Measurements from ENCODE around the gene SMAD4. TPM values are rescaled to one million over a fixed set of nuclear protein-coding genes. Genes with fewer than 3 reads are reported as not detected.
"Not testable (repeated sequence)": the region's sequence is repeated elsewhere in the genome, so short reads cannot be mapped to it uniquely, and the experiment has no call there.

Gene SMAD4
- polyA plus RNA-seq, 1 experiment: 85.8 TPM

- Histone ChIP-seq H3K27me3 (ENCODE audit: control insufficient read depth, insufficient read depth, low read length) (no peaks in the 10 kb centered on the region), H3K4me3 (ENCODE audit: low read depth, low read length) (no peak overlapping the region), H3K36me3 (ENCODE audit: control insufficient read depth, insufficient read depth, low read length) (no peaks in the 10 kb centered on the region)
- ChIA-PET POLR2A (no interaction called here), CTCF (interaction anchor here (0.8 to 2.0 kb wide), 6 partner anchors 10 to 513 kb away, joined by 3 to 7 read pairs (median 3); no protein-coding TSS in a partner anchor)
- TF ChIP-seq CTCF (IDR thresholded peaks at IDR 0.05; ENCODE audit: insufficient read depth, low read depth, low read length): no peak
- DNase-seq (ENCODE audit: low read depth): no peak
These were observed 78.3 kb downstream of the SMAD4 start for GRCh38 chr18:51108330-51108729.

DNA sequence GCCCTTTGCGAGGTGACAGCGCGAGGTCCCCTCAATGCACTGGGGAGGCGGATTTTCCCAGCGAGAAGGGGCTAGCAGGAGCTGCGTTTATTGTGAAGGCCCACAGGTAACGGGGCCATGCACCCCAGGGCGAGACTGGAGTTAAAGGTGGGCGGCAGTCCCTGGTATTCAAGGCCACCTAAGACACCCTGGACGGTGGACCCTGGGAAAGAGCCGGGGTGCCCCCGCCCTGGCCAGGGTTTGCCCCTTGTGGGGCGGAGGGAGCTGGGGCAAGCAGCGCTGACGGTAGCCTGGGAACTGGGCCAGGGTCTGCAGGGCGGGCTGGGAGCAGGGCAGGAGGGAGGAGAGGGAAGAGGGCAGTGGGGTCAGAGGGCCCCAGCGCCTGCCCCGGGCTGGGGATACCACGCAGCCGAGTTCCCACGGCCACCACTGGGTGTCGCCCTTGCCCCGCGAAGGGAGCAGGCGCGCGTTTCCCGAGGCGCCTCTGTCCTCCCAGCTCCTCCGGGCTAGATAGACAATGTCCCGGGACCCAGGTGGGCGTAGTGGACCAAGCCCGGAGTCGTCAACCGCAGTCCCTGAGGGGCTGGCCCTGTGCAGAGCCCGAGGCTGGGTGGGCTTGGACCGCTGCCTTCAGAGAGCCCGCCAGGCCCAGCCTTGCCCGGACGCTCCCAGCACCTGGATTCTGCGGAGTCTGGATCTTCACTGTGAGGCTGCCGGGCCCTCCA is 80.2 kb downstream of the SMAD4 start:
- ChIA-PET POLR2A (no interaction called here), CTCF (interaction anchor here (0.6 to 2.0 kb wide), 17 partner anchors 10 to 558 kb away, joined by 3 to 9 read pairs (median 4); partner anchors contain the start of gene MRO)
- no peaks in the 10 kb centered on the region for H3K27me3 ChIP-seq (ENCODE audit: control insufficient read depth, insufficient read depth, low read length)
- DNase-seq (ENCODE audit: low read depth): no peak
- H3K36me3 ChIP-seq (ENCODE audit: control insufficient read depth, insufficient read depth, low read length): no peaks in the 10 kb centered on the region
- TF ChIP-seq CTCF (IDR thresholded peaks at IDR 0.05; ENCODE audit: insufficient read depth, low read depth, low read length): peak; percentile 95
- no peak overlapping the region for H3K4me3 ChIP-seq (ENCODE audit: low read depth, low read length)

DNA sequence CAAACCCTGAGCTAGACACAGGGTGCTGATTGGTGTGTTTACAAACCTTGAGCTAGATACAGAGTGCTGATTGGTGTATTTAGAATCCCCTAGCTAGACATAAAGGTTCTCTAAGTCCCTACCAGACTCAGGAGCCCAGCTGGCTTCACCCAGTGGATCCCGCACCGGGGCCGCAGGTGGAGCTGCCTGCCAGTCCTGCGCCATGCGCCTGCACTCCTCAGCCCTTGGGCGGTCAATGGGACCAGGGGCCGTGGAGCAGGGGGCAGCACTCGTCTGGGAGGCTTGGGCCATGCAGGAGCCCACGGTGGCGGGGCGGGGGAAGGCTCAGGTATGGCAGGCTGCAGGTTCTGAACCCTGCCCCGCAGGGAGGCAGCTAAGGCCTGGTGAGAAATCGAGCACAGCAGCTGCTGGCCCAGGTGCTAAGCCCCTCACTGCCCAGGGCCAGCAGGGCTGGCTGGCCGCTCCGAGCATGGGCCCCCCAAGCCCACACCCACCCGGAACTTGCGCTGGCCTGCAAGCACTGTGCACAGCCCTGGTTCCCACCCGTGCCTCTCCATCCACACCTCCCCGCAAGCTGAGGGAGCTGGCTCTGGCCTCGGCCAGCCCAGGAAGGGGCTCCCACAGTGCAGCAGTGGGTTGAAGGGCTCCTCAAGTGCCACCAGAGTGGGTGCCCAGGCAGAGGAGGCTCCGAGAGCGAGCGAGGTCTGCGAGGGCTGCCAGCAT is 81.8 kb downstream of the SMAD4 start:
- CTCF ChIA-PET: interaction anchor here (0.8 to 2.0 kb wide), 9 partner anchors 9 to 509 kb away, joined by 3 to 9 read pairs (median 4); no protein-coding TSS in a partner anchor
- DNase-seq (ENCODE audit: low read depth); POLR2A ChIA-PET; H3K27me3 ChIP-seq (ENCODE audit: control insufficient read depth, insufficient read depth, low read length); H3K4me3 ChIP-seq (ENCODE audit: low read depth, low read length); H3K36me3 ChIP-seq (ENCODE audit: control insufficient read depth, insufficient read depth, low read length): not testable (repeated sequence)

DNA sequence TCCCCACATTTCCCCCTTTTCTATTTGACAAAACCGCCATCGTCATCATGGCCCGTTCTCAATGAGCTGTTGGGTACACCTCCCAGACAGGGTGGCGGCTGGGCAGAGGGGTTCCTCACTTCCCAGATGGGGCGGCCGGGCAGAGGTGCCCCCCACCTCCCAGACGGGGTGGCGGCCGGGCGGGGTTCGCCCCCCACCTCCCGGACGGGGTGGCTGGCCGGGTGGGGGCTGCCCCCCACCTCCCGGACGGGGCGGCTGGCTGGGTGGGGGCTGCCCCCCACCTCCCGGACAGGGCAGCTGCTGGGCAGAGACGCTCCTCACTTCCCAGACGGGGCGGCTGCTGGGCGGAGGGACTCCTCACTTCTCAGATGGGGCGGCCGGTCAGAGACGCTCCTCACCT is 87.0 kb downstream of the SMAD4 start:
- CTCF ChIA-PET; DNase-seq (ENCODE audit: low read depth); POLR2A ChIA-PET; H3K4me3 ChIP-seq (ENCODE audit: low read depth, low read length); H3K27me3 ChIP-seq (ENCODE audit: control insufficient read depth, insufficient read depth, low read length); H3K36me3 ChIP-seq (ENCODE audit: control insufficient read depth, insufficient read depth, low read length): not testable (repeated sequence)

DNA sequence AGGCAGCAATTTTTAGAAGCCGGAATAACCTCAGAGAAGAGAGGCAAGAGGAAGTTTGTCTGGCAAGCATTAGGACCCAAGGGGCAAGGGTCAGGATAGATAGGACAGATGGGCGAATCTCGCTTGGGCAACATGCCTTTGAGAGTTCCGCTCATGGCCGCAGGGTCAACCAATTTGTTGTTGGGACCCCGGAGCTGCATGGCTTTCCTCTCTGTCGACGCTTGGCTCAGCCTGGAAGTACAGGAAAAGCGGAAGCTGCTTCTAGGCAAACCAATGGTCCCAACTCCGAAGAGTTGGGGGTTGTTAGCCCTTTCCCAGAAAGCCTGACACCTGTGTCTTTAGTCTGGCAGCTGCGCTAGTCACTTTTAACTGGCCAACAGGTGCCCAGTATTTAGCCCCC is 89.5 kb downstream of the SMAD4 start:
- H3K36me3 ChIP-seq (ENCODE audit: control insufficient read depth, insufficient read depth, low read length); DNase-seq (ENCODE audit: low read depth); H3K27me3 ChIP-seq (ENCODE audit: control insufficient read depth, insufficient read depth, low read length); H3K4me3 ChIP-seq (ENCODE audit: low read depth, low read length); POLR2A ChIA-PET; CTCF ChIA-PET: not testable (repeated sequence)

DNA sequence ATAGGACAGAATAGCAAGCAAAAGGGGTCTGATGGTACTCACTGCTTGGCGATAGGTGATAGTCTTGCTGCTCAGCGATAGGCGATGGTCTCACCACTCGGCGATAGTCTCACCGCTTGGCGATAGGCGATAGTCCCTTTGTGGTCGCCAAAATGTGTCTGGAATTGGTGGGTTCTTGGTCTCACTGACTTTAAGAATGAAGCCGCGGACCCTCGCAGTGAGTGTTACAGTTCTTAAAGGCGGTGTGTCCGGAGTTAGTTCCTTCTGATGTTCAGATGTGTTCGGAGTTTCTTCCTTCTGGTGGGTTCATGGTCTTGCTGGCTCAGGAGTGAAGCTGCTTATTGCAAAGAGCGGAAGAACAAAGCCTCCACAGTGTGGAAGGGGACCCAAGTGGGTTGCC is 90.0 kb downstream of the SMAD4 start:
- H3K4me3 ChIP-seq (ENCODE audit: low read depth, low read length); POLR2A ChIA-PET; H3K27me3 ChIP-seq (ENCODE audit: control insufficient read depth, insufficient read depth, low read length); DNase-seq (ENCODE audit: low read depth); H3K36me3 ChIP-seq (ENCODE audit: control insufficient read depth, insufficient read depth, low read length): not testable (repeated sequence)
- CTCF ChIA-PET: interaction anchor here (1.9 kb wide), 1 partner anchor 9 kb away, joined by 4 read pairs; no protein-coding TSS in a partner anchor

DNA sequence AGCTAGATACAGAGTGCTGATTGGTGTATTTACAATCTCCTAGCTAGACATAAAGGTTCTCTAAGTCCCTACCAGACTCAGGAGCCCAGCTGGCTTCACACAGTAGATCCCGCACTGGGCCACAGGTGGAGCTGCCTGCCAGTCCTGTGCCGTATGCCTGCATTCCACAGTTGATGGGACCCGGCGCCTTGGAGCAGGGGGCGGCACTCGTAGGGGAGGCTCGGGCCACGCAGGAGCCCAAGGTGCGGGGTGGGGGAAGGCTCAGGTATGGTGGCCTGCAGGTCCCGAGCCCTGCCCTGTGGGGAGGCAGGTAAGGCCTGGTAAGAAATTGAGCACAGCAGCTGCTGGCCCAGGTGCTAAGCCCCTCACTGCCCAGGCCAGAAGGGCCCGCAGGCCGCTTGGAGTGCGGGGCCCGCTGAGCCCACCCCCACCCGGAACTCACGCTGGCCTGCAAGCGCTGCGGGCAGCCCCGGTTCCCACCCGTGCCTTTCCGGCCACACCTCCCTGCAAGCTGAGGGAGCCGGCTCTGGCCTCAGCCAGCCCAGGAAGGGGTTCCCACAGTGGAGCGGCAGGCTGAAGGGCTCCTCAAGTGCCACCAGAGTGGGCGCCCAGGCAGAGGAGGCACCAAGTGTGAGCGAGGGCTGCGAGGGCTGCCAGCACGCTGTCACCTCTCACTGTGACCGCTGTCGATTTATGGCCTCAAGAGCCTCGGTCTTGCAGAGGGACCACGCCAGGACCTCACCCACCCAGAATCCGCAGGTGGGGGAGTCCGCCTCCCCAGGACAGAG is 91.0 kb downstream of the SMAD4 start:
- no peaks in the 10 kb centered on the region for H3K36me3 ChIP-seq (ENCODE audit: control insufficient read depth, insufficient read depth, low read length)
- no peaks in the 10 kb centered on the region for H3K27me3 ChIP-seq (ENCODE audit: control insufficient read depth, insufficient read depth, low read length)
- no peak for DNase-seq (ENCODE audit: low read depth)
- POLR2A ChIA-PET: no interaction called here
- CTCF ChIA-PET: interaction anchor here (1.9 kb wide), 1 partner anchor 10 kb away, joined by 4 read pairs; no protein-coding TSS in a partner anchor
- H3K4me3 ChIP-seq (ENCODE audit: low read depth, low read length): no peak overlapping the region
- no peak for TF ChIP-seq CTCF (IDR thresholded peaks at IDR 0.05; ENCODE audit: insufficient read depth, low read depth, low read length)
